SK-N-SH treated with all-trans-retinoic acid at 6 μM for 48 hours (cell line): Measurements from ENCODE around the gene SRSF6.
"Not testable (repeated sequence)": the region's sequence is repeated elsewhere in the genome, so short reads cannot be mapped to it uniquely, and the experiment has no call there.

ENCODE experiments used
- ATAC-seq: fragments of 200-7000 bp; cut with Tn5 transposase; 3 replicates; pipeline ENCODE4 v1.9.1; 2020; ENCODE audit warnings: mild to moderate bottlenecking, moderate library complexity
- ARNTL ChIP-seq: fragments of 450-650 bp; formaldehyde crosslinking; IDR thresholded peaks from 2 replicates; pipeline ENCODE4 v1.5.0; 2020; ENCODE audit warnings: low read depth, mild to moderate bottlenecking, moderate library complexity, borderline replicate concordance
- BACH2 ChIP-seq: fragments of 250-450 bp; sonication (Bioruptor Pico); IDR thresholded peaks from 2 replicates; pipeline ENCODE4 v1.9.0; 2021; ENCODE audit warnings: mild to moderate bottlenecking, borderline replicate concordance
- CREB5 ChIP-seq: fragments of 250-450 bp; sonication (Bioruptor Pico); IDR thresholded peaks from 2 replicates; pipeline ENCODE4 v1.5.1; 2020; ENCODE audit warnings: low read depth, mild to moderate bottlenecking, moderate library complexity
- CSDC2 ChIP-seq: fragments of 250-450 bp; sonication (Bioruptor Pico); IDR thresholded peaks from 2 replicates; pipeline ENCODE4 v1.5.0; 2020; ENCODE audit warnings: mild to moderate bottlenecking, moderate library complexity
- ESRRG ChIP-seq: fragments of 250-450 bp; sonication (Bioruptor Pico); IDR thresholded peaks from 2 replicates; pipeline ENCODE4 v1.6.1; 2021; ENCODE audit warnings: mild to moderate bottlenecking
- GLIS3 ChIP-seq: fragments of 250-450 bp; sonication (Bioruptor Pico); IDR thresholded peaks from 2 replicates; pipeline ENCODE4 v1.5.0; 2020; ENCODE audit warnings: mild to moderate bottlenecking, moderate library complexity
- ISL1 ChIP-seq: fragments of 250-450 bp; sonication (Bioruptor Pico); IDR thresholded peaks from 2 replicates; pipeline ENCODE4 v2.1.2; 2022; ENCODE audit warnings: mild to moderate bottlenecking, moderate library complexity
- OSR1 ChIP-seq: fragments of 250-450 bp; sonication (Bioruptor Pico); IDR thresholded peaks from 2 replicates; pipeline ENCODE4 v1.8.0; 2022; ENCODE audit warnings: moderate library complexity, mild to moderate bottlenecking, inconsistent platforms
- PATZ1 ChIP-seq: fragments of 250-450 bp; sonication (Bioruptor Pico); IDR thresholded peaks from 2 replicates; pipeline ENCODE4 v1.8.0; 2020; ENCODE audit warnings: mild to moderate bottlenecking, moderate library complexity, borderline replicate concordance
- PPARA ChIP-seq: fragments of 250-450 bp; sonication (Bioruptor Pico); IDR thresholded peaks from 2 replicates; pipeline ENCODE4 v1.5.0; 2020; ENCODE audit warnings: mild to moderate bottlenecking, borderline replicate concordance
- RARB ChIP-seq: fragments of 250-450 bp; sonication (Bioruptor Pico); IDR thresholded peaks from 2 replicates; pipeline ENCODE4 v1.8.0; 2021; ENCODE audit warnings: mild to moderate bottlenecking, moderate library complexity
- SNAI2 ChIP-seq: fragments of 250-450 bp; sonication (Bioruptor Pico); IDR thresholded peaks from 2 replicates; pipeline ENCODE4 v1.5.0; 2020; ENCODE audit warnings: mild to moderate bottlenecking, moderate library complexity
- TCF4 ChIP-seq: fragments of 250-450 bp; sonication (Bioruptor Pico); IDR thresholded peaks from 2 replicates; pipeline ENCODE4 v1.8.0; 2021; ENCODE audit warnings: mild to moderate bottlenecking, moderate library complexity, borderline replicate concordance
- TOX ChIP-seq: fragments of 250-450 bp; sonication (Bioruptor Pico); IDR thresholded peaks from 2 replicates; pipeline ENCODE4 v1.8.0; 2021; ENCODE audit warnings: mild to moderate bottlenecking, moderate library complexity, borderline replicate concordance
- TSHZ2 ChIP-seq: fragments of 250-450 bp; sonication (Bioruptor Pico); IDR thresholded peaks from 2 replicates; pipeline ENCODE4 v1.5.0; 2020; ENCODE audit warnings: mild to moderate bottlenecking, moderate library complexity
- ZC3H10 ChIP-seq: fragments of 250-450 bp; sonication (Bioruptor Pico); IDR thresholded peaks from 2 replicates; pipeline ENCODE4 v1.5.1; 2021; ENCODE audit warnings: mild to moderate bottlenecking, moderate library complexity
- ZFP30 ChIP-seq: fragments of 450-650 bp; formaldehyde crosslinking; IDR thresholded peaks from 2 replicates; pipeline ENCODE4 v1.5.0; 2022; ENCODE audit warnings: mild to moderate bottlenecking, moderate library complexity
- ZNF565 ChIP-seq: fragments of 450-650 bp; formaldehyde crosslinking; conservative IDR thresholded peaks from 2 replicates; pipeline ENCODE4 v1.5.0; 2020; ENCODE audit warnings: low read depth, mild to moderate bottlenecking, moderate library complexity
- ZNF70 ChIP-seq: fragments of 450-650 bp; formaldehyde crosslinking; IDR thresholded peaks from 2 replicates; pipeline ENCODE4 v1.5.0; 2020; ENCODE audit warnings: mild to moderate bottlenecking, moderate library complexity
- ZNF8 ChIP-seq: fragments of 450-650 bp; formaldehyde crosslinking; IDR thresholded peaks from 2 replicates; pipeline ENCODE4 v1.5.0; 2020; ENCODE audit warnings: mild to moderate bottlenecking, moderate library complexity
- TF ChIP-seq, protein P1 (sequence below): fragments of 250-450 bp; sonication (Bioruptor Pico); IDR thresholded peaks from 2 replicates; pipeline ENCODE4 v1.8.0; 2021; ENCODE audit warnings: low read depth, mild to moderate bottlenecking, moderate library complexity, borderline replicate concordance
- TF ChIP-seq, protein P2 (sequence below): fragments of 250-450 bp; sonication (Bioruptor Pico); IDR thresholded peaks from 2 replicates; pipeline ENCODE4 v1.5.1; 2021; ENCODE audit warnings: mild to moderate bottlenecking, moderate library complexity

The SRSF6 gene

DNA sequence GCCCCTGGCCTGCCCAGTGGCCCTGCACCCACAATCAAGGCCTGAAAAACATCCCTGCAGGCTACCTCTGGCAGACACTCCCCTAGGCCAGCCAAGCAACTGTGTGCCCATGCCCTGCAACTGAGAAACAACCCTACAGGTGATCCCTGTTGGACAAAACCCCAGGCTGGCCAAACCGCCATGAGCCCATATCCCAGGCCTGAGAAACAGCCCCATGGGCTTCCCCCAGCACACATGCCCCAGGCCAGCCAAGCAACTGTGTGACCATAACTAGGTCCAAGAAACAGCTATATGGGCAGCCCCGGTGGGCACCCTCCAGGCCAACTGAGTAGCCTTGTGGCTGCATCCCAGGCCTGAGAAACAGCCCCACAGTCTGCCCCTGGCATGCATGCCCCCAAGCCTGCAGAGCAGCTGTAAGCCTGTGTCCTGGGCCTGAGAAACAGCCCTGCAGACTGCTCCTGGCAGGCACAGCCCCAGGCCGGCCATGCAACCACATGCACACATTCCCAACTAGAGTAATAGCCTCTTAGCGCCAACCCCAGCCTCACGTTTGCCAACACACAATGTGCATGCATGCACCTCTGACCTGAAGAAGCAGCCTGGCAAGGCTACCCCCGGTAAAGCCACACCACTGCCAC, 41.0 kb upstream of the SRSF6 start:
- no peak for TF ChIP-seq ZNF8 (CRISPR knock-in tag)
- no peak for TF ChIP-seq TOX (CRISPR knock-in tag)
- TF ChIP-seq BACH2 (CRISPR knock-in tag), result no peak
- no peak for TF ChIP-seq ZFP30 (CRISPR knock-in tag)
- no peak for TF ChIP-seq RARB
- TF ChIP-seq, protein P1, sequence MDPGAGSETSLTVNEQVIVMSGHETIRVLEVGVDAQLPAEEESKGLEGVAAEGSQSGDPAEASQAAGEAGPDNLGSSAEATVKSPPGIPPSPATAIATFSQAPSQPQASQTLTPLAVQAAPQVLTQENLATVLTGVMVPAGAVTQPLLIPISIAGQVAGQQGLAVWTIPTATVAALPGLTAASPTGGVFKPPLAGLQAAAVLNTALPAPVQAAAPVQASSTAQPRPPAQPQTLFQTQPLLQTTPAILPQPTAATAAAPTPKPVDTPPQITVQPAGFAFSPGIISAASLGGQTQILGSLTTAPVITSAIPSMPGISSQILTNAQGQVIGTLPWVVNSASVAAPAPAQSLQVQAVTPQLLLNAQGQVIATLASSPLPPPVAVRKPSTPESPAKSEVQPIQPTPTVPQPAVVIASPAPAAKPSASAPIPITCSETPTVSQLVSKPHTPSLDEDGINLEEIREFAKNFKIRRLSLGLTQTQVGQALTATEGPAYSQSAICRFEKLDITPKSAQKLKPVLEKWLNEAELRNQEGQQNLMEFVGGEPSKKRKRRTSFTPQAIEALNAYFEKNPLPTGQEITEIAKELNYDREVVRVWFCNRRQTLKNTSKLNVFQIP (CRISPR knock-in tag), result no peak
- TF ChIP-seq ZNF70 (CRISPR knock-in tag), result no peak
- TF ChIP-seq PPARA (CRISPR knock-in tag), result no peak
- no peak for TF ChIP-seq ZNF565
- no peak for TF ChIP-seq CREB5 (CRISPR knock-in tag)
- TF ChIP-seq SNAI2, result no peak
- TF ChIP-seq, protein P2, sequence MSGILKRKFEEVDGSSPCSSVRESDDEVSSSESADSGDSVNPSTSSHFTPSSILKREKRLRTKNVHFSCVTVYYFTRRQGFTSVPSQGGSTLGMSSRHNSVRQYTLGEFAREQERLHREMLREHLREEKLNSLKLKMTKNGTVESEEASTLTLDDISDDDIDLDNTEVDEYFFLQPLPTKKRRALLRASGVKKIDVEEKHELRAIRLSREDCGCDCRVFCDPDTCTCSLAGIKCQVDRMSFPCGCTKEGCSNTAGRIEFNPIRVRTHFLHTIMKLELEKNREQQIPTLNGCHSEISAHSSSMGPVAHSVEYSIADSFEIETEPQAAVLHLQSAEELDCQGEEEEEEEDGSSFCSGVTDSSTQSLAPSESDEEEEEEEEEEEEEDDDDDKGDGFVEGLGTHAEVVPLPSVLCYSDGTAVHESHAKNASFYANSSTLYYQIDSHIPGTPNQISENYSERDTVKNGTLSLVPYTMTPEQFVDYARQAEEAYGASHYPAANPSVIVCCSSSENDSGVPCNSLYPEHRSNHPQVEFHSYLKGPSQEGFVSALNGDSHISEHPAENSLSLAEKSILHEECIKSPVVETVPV (CRISPR knock-in tag), result no peak
- no peak for TF ChIP-seq ZC3H10
- no peak for TF ChIP-seq CSDC2
- no peak for TF ChIP-seq TSHZ2 (CRISPR knock-in tag)
- no peak for TF ChIP-seq OSR1
- TF ChIP-seq TCF4 (CRISPR knock-in tag), result no peak
- ATAC-seq, result no peak

GRCh38 chr20:43420192-43420591, 37.5 kb upstream of the SRSF6 start:
- no peak for TF ChIP-seq ARNTL (CRISPR knock-in tag)
- TF ChIP-seq, protein P1 (CRISPR knock-in tag), result no peak
- no peak for TF ChIP-seq RARB
- TF ChIP-seq CSDC2, result no peak
- no peak for TF ChIP-seq ZNF8 (CRISPR knock-in tag)
- TF ChIP-seq TOX (CRISPR knock-in tag), result no peak
- no peak for TF ChIP-seq GLIS3 (CRISPR knock-in tag)
- no peak for TF ChIP-seq PATZ1 (CRISPR knock-in tag)
- TF ChIP-seq CREB5 (CRISPR knock-in tag), result no peak
- TF ChIP-seq ISL1 (CRISPR knock-in tag), result no peak
- TF ChIP-seq, protein P2 (CRISPR knock-in tag), result no peak
- no peak for TF ChIP-seq ZNF565
- no peak for TF ChIP-seq ZNF70 (CRISPR knock-in tag)
- no peak for TF ChIP-seq ZFP30 (CRISPR knock-in tag)
- no peak for TF ChIP-seq OSR1
- TF ChIP-seq ESRRG (CRISPR knock-in tag), result no peak
- ATAC-seq, result no peak

DNA sequence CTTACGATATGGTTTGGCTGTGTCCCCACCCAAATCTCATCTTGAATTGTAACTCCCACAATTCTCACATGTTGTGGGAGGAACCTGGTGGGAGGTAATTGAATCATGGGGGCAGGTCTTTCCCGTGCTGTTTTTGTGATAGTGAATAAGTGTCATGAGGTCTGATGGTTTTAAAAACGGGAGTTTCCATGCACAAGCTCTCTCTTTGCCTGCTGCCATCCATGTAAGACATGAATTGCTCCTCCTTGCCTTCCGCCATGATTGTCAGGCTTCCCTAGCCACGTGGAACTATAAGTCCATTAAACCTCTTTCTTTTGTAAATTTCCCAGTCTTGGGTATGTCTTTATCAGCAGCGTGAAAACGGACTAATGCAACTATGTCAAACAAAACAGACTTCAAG, 36.8 kb upstream of the SRSF6 start:
- ATAC-seq, result not testable (repeated sequence)
